GM18858 (cell line): ENCODE measurements around the gene ERGIC2.
A peak's percentile ranks its signal among the peaks of the same experiment; 100 is the strongest.

Experiments
- ATAC-seq: cut with Tn5 transposase; IDR thresholded peaks from one replicate; pipeline ENCODE4 v1.9.1; 2021; ENCODE audit not compliant: unreplicated experiment

Gene ERGIC2

DNA sequence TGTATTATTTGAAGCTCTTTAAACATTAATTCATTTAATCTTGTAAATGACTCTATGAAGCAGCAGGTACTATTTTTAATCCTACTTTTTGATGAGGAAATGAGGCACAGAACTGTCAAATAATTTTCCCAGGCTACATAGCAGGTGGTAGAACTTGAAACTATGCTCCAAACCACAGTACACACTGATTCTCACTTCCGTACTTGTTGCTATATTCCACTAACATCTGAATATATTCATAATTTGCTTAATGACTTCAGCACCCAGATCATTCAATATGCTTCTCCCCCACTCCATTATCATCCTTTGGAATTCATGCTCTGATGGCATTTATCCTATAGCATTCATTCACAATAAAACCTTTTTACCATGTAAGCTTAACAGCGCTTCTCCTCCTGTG lies 4.9 kb downstream of the ERGIC2 start:
- no peak for ATAC-seq

DNA sequence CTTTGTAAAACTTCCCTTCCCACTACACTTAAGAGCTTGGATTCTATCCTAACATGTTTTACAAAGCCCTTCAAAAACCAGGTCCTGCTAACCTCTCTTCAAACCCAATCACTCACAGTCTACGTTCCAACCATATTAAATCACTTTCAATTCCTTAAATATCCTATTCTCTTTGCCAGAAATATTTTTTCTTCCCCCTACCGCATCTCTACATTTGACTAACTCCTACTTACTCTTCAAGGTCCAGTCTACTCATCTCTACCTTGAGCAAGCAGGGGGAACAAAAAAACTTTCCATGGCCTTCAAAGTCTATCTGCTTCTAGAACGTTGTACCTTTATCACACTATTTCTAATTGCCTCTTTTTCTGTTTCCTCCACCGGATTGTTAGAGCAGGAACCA lies 6.1 kb downstream of the ERGIC2 start:
- ATAC-seq, result no peak

DNA sequence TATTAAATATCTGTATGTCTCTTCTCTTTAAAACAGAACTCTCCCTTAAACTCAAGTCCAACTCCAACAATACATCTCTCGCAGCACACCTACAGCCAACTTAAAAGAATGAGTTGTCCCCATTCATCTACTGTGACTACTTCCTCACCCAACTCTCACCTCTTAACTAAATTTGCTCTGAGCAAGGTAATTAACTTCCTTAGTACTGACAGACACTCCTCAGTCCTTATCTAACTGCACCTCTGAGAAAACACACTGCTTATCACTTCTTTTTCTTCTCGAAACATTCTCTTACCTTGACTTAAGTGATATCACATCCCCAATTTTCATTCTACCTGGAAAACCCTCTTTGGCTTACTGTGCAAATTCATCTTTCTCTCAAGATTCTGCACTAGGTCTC lies 7.0 kb downstream of the ERGIC2 start:
- ATAC-seq, result no peak

DNA sequence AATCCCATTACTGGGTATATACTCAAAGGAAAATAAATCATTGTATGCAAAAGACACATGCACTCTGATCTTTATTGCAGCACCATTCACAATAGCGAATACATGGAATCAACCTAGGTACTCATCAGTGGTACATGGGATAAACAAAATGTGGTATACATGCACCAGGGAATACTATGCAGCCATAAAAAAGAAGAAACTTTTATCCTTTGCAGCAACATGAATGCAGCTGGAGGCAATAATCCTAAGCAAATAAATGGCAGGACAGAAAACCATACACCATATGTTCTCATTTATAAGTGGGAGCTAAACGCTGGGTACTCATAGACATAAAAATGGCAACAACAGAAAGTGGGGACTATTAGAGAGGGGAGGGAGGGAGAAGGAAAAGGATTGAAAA lies 15.9 kb downstream of the ERGIC2 start:
- no peak for ATAC-seq

DNA sequence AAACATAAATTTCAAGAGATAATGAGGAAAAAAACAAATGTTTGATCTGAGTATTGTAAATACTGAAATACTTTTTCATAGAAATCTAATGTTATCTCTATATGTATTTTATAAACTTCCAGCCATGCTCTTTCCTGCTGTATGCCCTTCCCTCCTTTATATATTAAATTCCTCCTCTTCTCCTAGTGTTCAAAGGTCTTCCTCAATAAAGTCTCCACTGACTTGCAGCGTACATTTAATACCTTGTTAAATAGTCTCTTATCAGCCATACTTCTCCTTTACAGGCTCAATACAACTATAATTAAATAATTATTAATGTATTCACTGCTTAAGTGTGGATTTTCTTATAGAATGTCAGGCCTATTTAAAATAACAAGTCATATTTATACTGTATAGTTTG lies 26.0 kb downstream of the ERGIC2 start:
- no peak for ATAC-seq

DNA sequence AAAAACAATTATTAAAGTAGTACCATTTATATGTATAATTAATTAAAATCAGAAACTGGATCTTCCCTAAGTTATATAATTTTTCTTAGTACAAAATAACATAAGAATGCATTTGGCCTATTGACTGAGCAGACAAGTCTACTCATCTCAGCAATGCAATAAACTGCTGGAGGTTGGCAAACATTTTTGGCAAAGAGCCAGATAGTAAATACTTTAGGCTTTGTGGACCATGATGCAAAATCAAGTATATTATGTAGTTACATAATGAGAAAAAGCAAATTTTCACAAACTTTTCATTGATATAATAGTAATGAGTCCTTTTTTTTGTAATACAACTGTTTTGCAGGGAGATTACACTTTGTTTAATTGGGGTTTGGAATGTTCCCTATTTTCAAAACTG lies 30.9 kb downstream of the ERGIC2 start:
- no peak for ATAC-seq

DNA sequence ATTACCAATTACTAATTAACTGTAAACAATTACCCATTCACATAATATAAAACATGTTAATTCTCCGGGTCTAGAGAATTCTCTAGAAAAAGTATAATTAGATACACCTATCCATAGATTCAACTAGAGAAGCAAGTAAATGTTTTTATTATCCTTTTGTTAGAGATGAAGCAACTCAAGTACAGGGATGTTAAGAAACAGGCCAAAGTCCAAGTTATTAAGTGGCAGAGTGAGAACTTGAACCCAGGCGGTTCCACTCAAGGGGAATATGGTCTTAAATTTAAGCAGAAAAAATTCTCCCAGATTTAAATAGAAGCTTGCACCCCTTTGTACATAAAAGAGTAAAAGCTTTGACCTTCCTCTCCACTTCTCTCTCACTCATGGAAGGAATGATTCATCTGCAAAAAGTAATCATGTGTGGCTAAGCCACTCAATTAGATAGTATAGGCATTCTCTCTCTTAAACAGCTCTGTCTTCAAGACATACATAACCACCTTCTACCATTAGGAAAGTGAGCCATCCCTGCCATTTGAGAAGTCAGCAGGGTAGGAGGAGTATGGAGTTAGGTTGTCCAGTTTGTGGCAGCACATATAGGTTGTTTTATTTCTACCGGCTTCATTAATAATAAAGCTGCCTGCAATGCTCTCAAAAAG lies 34.1 kb downstream of the ERGIC2 start:
- ATAC-seq, result no peak

DNA sequence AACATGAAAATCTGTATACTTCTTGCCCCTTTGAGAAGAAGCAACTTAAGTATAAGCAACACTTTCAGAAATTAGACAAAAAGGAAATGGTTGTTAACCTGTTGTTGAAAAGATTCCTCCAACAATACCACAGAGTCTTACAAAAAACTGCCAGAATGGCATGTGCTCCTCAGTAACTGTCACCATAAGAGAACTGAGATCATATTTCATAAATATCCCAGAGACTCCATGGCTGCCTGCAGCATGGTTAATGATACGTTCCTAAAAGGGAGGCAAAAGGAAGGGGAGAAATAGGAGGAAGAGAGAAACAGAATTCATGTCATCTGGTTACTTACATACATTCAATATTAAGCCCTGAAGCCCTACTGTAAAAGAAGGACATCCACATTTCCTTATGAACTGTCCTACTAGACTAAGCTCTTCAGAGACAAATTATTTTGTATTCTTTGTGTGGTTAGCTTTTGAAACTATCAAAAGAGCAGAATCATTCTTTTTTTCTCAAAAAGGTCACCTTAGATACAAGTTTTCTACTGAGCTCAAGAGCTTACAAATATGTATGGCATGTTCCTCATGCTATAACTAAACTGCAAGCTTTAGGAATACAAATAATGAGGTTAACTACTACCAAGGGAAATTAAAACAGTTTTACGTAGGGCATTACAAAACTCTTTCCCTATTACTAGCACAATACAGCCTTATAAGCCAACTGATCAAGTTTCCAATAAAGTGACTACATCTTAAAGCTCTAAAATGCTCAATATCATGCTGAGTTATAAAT lies 37.8 kb downstream of the ERGIC2 start:
- ATAC-seq, result no peak

DNA sequence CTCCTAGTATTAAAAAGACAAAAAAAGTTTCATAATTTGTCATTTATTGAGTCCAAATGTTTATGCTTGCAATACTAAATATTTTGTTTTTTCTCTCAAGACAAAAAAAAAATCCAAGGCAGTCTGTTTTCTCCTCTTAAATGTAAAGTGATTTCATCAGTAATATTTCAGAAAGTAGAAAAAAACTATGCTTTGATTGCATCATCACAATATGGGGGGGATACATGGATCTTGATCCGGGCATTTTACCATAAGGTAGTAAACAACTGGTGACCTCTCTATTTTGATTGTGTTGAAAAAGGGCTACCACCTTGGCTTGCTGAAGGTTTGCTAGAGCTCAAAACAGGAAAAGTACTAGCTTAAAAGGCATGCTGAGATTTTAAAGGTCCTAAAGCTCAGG lies 43.6 kb downstream of the ERGIC2 start:
- no peak for ATAC-seq

DNA sequence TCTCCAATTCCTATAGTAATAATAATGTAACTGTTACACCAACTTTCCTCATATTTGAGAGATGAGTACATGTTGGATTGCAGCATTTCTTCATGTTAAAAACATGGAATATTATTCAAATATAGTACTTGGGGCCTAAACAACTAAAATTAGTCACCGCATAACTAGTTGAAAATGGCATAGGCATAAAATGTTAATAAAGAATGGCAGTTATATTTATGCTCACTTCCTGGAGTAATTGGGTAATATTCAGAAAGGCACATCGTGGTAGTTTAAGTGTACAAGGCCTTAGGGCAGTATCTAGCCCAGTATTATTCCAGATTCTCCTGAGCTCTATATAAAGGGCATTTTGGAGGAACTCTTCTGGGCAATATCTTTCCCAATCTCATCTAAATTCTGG lies 46.0 kb downstream of the ERGIC2 start:
- ATAC-seq, result no peak

DNA sequence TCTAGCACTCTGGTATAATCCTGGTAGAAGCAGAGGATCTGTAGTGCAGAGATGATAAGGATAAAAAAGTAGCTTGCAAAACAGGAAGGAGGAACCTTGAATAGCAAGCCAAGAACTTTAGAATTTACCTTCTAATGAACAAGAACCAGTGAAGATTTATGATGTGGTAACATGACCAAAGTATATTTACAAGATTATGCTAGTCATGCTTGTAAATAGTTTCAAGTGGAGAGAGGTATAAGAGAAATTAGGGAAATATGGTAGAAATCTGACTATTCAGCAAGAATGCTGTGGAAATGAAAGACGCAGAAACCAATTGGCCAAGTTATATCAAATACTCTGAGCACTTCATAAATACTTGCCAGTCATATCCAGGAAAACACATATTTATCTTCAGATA lies 47.8 kb downstream of the ERGIC2 start:
- ATAC-seq, result no peak

DNA sequence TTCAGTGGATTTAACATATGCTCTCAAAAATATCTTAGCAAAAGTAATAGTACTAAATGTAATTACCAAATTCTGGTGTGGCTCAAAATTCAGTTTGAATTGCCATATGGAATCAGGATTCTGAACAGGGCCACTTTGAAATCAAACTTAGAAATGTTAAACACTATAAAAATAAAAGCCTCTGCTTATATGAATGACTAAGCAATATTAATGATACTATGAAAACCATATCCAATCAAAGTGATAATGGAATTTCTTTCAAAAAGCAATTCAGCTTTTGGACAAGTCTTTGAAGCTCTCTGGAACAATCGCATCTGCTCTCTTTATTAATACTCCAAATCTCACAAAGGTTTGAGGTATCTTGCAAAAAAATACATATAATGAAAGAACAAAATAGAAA lies 51.6 kb downstream of the ERGIC2 start:
- no peak for ATAC-seq

DNA sequence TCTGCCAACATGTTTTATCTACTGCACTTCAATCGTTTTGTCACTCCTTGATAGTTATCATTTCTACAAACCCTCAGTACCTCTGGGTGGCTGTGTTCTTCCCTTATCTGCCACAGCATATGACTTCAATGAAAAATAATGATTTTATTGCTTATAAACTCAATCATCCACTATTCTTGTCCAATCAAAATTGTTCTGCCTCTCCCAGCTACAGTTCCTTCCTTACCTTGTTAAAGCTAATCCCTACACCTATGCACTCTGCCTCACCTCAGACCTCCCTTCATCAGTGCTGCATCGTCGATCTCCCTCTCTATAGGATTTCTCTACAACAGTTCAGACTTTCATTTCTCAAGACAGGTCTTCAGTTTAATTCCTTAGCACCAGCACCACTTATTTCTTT lies 58.8 kb downstream of the ERGIC2 start:
- no peak for ATAC-seq

DNA sequence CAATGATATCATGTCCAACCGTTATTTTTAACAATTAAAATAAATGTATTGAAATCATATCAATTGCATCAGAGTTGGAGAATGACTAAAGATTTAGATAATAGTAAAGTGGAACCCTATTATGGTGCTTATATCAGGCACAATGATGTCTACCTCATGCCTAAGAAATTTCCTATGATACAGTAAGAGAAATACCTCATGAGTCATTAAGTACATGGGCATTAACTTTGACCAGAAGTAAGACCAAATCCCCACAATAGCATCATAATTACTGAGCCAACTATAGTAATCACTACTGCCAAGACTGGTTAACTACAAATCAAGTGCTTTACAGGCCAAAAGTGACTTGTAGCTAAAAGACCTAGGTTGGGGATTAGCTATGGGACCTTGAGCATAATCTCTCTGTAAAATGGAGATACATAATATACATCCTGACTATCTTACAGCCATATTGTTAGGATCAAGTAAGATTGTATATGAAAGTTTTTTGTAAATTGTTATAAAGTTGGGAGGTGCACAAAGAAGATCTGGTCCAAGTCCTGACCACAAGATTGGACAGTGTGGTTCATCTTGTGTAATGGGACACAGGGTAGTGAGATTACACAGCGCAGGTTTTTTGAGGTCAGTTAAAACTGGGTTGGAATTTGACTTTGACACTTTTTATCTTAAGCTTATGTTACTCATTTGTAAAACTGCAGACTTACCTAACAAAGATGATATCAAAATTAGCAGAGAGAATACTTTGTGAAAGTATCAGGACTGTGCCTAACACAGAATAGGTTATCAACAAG lies 60.5 kb downstream of the ERGIC2 start:
- no peak for ATAC-seq

DNA sequence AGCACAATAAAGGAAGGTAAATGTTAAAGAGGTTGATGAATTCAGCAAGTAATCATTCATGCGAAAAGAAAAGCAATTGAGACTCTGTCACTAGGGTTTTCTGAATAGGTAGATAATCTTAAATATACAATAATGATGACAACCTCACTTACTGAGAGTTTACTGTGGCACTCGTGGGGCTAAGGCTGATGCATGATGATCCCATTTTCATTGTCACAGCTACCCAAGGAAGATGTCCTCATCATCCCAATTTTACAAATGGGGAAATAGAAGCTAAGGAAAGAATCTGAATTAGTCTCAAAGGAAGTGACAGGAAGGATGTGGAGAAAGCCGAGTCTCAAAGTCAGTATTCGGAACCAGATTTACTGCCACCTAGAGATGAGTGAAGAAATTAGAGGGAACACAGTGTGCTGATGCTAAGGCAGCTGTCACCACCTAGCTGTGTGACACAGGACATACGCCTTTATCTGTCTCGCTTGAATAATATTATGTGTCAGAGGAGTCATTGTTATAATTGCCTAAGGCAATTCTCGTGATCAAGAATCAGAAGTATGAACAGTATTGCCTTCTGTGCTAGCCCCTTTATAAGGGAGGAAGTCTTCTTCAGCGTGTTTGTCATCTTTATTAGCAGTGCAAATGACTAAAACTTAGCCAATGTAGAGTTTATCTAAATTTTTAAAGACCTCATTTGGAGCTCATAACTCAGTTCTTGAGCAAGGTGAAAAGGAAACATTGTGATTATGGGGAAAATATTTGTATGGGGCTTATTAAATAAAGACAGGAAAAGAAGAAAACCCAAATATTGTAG lies 63.2 kb downstream of the ERGIC2 start:
- peak; percentile 100 for ATAC-seq

DNA sequence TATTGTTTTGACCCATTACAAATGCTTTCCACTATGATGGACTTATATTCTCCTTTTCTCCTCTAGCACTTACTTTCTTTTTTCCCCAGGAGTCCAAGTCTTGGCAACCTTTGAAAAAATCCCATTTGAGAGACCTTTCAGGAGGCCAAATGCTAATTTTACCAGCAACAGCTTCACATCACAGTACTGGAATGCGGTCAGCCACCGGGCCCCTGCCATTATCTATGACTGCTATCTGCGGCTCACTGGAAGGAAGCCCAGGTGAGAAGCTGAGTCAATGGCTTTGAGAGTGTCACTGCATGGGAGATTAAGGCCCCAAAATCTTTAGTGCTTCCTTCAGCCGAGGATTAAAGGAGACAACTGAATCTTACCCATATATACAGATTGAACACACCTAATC lies 64.2 kb downstream of the ERGIC2 start:
- ATAC-seq, result no peak

DNA sequence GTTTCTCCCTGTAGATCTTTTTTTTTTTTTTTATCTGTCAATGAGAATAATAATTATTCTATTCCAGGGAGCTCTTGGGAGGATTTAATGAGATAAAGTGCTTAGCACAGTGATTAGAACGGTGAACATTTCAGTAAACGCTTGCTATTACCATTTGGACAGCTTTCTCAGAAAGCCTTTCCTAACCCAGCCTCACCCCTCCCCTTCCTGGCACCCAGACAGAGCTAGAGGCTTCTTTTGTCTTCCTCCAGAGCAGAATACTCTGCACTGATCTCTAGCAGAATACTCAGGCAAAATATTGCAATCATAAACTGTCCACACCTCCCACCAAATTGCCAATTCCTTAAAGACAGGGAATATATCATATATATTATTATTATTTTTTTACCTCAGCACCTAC lies 66.6 kb downstream of the ERGIC2 start:
- no peak for ATAC-seq

DNA sequence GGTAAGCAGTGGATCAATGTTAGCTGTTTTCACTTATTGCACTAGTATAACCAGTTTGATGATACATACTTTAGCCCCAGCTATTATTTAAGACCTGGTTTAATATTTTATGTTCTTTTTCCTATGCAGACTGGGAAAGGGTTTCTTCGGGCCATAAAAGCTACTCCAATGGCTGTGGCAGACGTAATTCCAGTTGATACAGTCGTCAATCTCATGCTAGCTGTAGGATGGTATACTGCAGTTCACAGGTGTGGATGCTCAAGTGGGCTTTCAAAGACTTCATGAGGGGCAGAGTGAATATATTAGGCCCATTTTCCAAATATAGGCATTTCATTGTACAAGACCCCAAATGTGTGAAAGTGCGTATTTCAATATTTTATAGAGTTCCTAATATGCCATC lies 70.1 kb downstream of the ERGIC2 start:
- ATAC-seq, result no peak

DNA sequence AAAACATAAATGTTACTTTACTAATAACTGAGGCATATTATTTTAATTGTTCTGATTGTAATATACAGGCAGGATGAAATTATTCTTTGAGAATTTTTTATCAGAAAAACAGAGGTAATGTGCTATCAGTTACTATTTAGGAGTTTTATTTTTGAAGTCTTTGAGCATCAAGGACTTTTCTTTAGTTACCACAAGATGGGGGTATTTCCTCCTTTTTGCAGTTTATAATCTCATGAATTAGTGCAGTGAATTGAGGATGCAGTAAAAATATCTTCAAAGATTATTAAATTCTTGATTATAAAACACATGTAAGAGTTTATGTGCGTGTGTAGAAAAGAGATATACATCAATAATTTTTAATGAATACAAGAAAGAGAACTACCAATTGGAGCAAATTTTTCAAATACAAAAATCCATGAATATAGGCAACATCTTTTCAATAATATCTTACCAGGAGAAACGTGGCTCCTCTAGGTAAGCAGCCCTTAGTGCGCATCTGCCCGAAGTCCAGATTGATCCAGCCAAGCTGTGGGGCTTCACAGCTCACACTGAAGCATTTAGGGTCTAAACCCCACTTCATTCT lies 71.6 kb downstream of the ERGIC2 start:
- ATAC-seq, result no peak

DNA sequence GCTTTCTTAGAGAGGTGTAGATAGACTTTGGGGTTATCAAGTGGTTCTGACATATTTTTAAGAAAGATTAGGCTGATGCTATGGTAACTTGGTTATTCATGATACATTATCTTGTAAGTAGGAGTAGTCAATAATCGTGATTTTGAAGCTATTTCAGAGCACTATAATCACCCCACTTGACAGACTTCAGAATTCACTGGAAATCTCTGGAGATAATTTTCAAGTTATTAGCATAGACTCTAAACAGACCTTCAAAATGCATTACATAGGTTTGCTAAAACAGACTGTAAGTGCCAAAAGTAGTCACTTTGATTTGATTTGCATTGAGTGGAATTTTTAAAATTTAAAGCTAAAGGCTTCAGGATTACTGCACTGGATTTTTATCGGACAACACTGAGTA lies 74.3 kb downstream of the ERGIC2 start:
- ATAC-seq, result no peak

DNA sequence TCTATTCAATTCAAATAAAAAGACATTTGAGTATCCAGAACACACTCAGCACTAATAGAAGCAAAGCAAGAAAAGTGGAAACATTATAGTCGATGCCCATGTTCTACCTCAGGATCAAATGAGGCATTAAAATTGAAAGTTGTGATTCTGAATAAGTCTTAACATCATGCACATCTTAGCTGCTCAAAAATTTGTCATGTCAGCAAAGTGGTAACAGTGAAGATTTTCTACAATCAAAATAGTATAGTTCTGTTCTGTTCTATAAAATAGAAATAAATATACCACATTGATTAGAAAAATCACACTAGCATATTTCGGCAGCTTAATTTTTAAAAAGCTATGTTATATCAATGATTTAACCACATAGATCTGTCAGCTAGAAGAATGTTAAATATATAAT lies 74.7 kb downstream of the ERGIC2 start:
- no peak for ATAC-seq
